Measurements from ENCODE around the gene GSAP.

The GSAP gene

GRCh38 chr7:77370606-77371005 lies 45.5 kb downstream of the GSAP start:
- Histone ChIP-seq H3K36me3 (ENCODE audit: control insufficient read depth in 5 of 5, insufficient read depth in 5 of 5, low read length in 5 of 5) (peaks cover 2 to 23% (median 9%) of the 10 kb centered on the region in 5 donors), H3K9me3 (ENCODE audit: control insufficient read depth in 5 of 5, low read length in 5 of 5) (no peaks in the 10 kb centered on the region), H3K27me3 (ENCODE audit: control insufficient read depth in 5 of 5, insufficient read depth in 4 of 5, low read length in 5 of 5) (no peaks in the 10 kb centered on the region), H3K4me3 (ENCODE audit: low read depth in 1 of 5, low read length in 5 of 5) (no peak overlapping the region), H3K9ac (ENCODE audit: low read length in 5 of 5) (no peak overlapping the region), H3K27ac (ENCODE audit: low read depth, low read length) (no peak overlapping the region), H3K4me1 (ENCODE audit: control insufficient read depth in 5 of 5, insufficient read depth in 5 of 5, low read length in 5 of 5) (no peaks in the 10 kb centered on the region)

GRCh38 chr7:77368974-77369373 lies 47.2 kb downstream of the GSAP start:
- Histone ChIP-seq H3K4me3 (ENCODE audit: low read depth in 1 of 5, low read length in 5 of 5) (no peak overlapping the region), H3K27ac (ENCODE audit: low read depth, low read length) (no peak overlapping the region), H3K36me3 (ENCODE audit: control insufficient read depth in 5 of 5, insufficient read depth in 5 of 5, low read length in 5 of 5) (peaks cover 2 to 19% (median 9%) of the 10 kb centered on the region in 5 donors), H3K9me3 (ENCODE audit: control insufficient read depth in 5 of 5, low read length in 5 of 5) (no peaks in the 10 kb centered on the region), H3K27me3 (ENCODE audit: control insufficient read depth in 5 of 5, insufficient read depth in 4 of 5, low read length in 5 of 5) (no peaks in the 10 kb centered on the region), H3K4me1 (ENCODE audit: control insufficient read depth in 5 of 5, insufficient read depth in 5 of 5, low read length in 5 of 5) (no peaks in the 10 kb centered on the region), H3K9ac (ENCODE audit: low read length in 5 of 5) (no peak overlapping the region)

- Histone ChIP-seq H3K36me3 (ENCODE audit: control insufficient read depth in 5 of 5, insufficient read depth in 5 of 5, low read length in 5 of 5) (peaks cover 2 to 17% (median 9%) of the 10 kb centered on the region in 5 donors), H3K9me3 (ENCODE audit: control insufficient read depth in 5 of 5, low read length in 5 of 5) (no peaks in the 10 kb centered on the region), H3K27me3 (ENCODE audit: control insufficient read depth in 5 of 5, insufficient read depth in 4 of 5, low read length in 5 of 5) (no peaks in the 10 kb centered on the region), H3K9ac (ENCODE audit: low read length in 5 of 5) (no peak overlapping the region), H3K27ac (ENCODE audit: low read depth, low read length) (no peak overlapping the region), H3K4me1 (ENCODE audit: control insufficient read depth in 5 of 5, insufficient read depth in 5 of 5, low read length in 5 of 5) (no peaks in the 10 kb centered on the region), H3K4me3 (ENCODE audit: low read depth in 1 of 5, low read length in 5 of 5) (no peak overlapping the region)
Measured at GRCh38 chr7:77367976-77368375, 48.2 kb downstream of the GSAP start.

GRCh38 chr7:77362905-77363304 lies 53.2 kb downstream of the GSAP start:
- Histone ChIP-seq H3K4me3 (ENCODE audit: low read depth in 1 of 5, low read length in 5 of 5) (no peak overlapping the region), H3K27ac (ENCODE audit: low read depth, low read length) (no peak overlapping the region), H3K9ac (ENCODE audit: low read length in 5 of 5) (no peak overlapping the region)

GRCh38 chr7:77360969-77361368 lies 55.2 kb downstream of the GSAP start:
- no peak overlapping the region for H3K4me3 ChIP-seq (ENCODE audit: low read depth in 1 of 5, low read length in 5 of 5)
- no peaks in the 10 kb centered on the region for H3K27me3 ChIP-seq (ENCODE audit: control insufficient read depth in 5 of 5, insufficient read depth in 4 of 5, low read length in 5 of 5)
- no peak overlapping the region for H3K9ac ChIP-seq (ENCODE audit: low read length in 5 of 5)
- H3K4me1 ChIP-seq (ENCODE audit: control insufficient read depth in 5 of 5, insufficient read depth in 5 of 5, low read length in 5 of 5): peaks cover 0 to 11% (median 0%) of the 10 kb centered on the region in 5 donors
- no peak overlapping the region for H3K27ac ChIP-seq (ENCODE audit: low read depth, low read length)
- peaks cover 0 to 24% (median 6%) of the 10 kb centered on the region in 5 donors for H3K36me3 ChIP-seq (ENCODE audit: control insufficient read depth in 5 of 5, insufficient read depth in 5 of 5, low read length in 5 of 5)
- no peaks in the 10 kb centered on the region for H3K9me3 ChIP-seq (ENCODE audit: control insufficient read depth in 5 of 5, low read length in 5 of 5)

More at GRCh38 chr7:77362905-77363304, 53.2 kb downstream of the GSAP start:
- Histone ChIP-seq H3K27me3 (ENCODE audit: control insufficient read depth in 5 of 5, insufficient read depth in 4 of 5, low read length in 5 of 5) (no peaks in the 10 kb centered on the region), H3K36me3 (ENCODE audit: control insufficient read depth in 5 of 5, insufficient read depth in 5 of 5, low read length in 5 of 5) (peaks cover 0 to 21% (median 6%) of the 10 kb centered on the region in 5 donors), H3K4me1 (ENCODE audit: control insufficient read depth in 5 of 5, insufficient read depth in 5 of 5, low read length in 5 of 5) (peaks cover 0 to 11% (median 0%) of the 10 kb centered on the region in 5 donors), H3K9me3 (ENCODE audit: control insufficient read depth in 5 of 5, low read length in 5 of 5) (no peaks in the 10 kb centered on the region)

GRCh38 chr7:77360104-77360503 lies 56.0 kb downstream of the GSAP start:
- Histone ChIP-seq H3K9me3 (ENCODE audit: control insufficient read depth in 5 of 5, low read length in 5 of 5) (no peaks in the 10 kb centered on the region), H3K4me3 (ENCODE audit: low read depth in 1 of 5, low read length in 5 of 5) (no peak overlapping the region), H3K27me3 (ENCODE audit: control insufficient read depth in 5 of 5, insufficient read depth in 4 of 5, low read length in 5 of 5) (no peaks in the 10 kb centered on the region), H3K9ac (ENCODE audit: low read length in 5 of 5) (no peak overlapping the region), H3K4me1 (ENCODE audit: control insufficient read depth in 5 of 5, insufficient read depth in 5 of 5, low read length in 5 of 5) (peaks cover 0 to 11% (median 0%) of the 10 kb centered on the region in 5 donors), H3K36me3 (ENCODE audit: control insufficient read depth in 5 of 5, insufficient read depth in 5 of 5, low read length in 5 of 5) (peaks cover 0 to 24% (median 6%) of the 10 kb centered on the region in 5 donors), H3K27ac (ENCODE audit: low read depth, low read length) (no peak overlapping the region)

- Histone ChIP-seq H3K36me3 (ENCODE audit: control insufficient read depth in 5 of 5, insufficient read depth in 5 of 5, low read length in 5 of 5) (peaks cover 0 to 24% (median 6%) of the 10 kb centered on the region in 5 donors), H3K27ac (ENCODE audit: low read depth, low read length) (no peak overlapping the region), H3K9me3 (ENCODE audit: control insufficient read depth in 5 of 5, low read length in 5 of 5) (no peaks in the 10 kb centered on the region), H3K27me3 (ENCODE audit: control insufficient read depth in 5 of 5, insufficient read depth in 4 of 5, low read length in 5 of 5) (no peaks in the 10 kb centered on the region), H3K4me1 (ENCODE audit: control insufficient read depth in 5 of 5, insufficient read depth in 5 of 5, low read length in 5 of 5) (peaks cover 0 to 11% (median 0%) of the 10 kb centered on the region in 5 donors), H3K4me3 (ENCODE audit: low read depth in 1 of 5, low read length in 5 of 5) (no peak overlapping the region), H3K9ac (ENCODE audit: low read length in 5 of 5) (no peak overlapping the region)
Measured at GRCh38 chr7:77359599-77359998, 56.5 kb downstream of the GSAP start.

GRCh38 chr7:77354914-77355313 lies 61.2 kb downstream of the GSAP start:
- Histone ChIP-seq H3K9ac (ENCODE audit: low read length in 5 of 5) (no peak overlapping the region), H3K4me1 (ENCODE audit: control insufficient read depth in 5 of 5, insufficient read depth in 5 of 5, low read length in 5 of 5) (peaks cover 0 to 18% (median 0%) of the 10 kb centered on the region in 5 donors), H3K27ac (ENCODE audit: low read depth, low read length) (no peak overlapping the region), H3K36me3 (ENCODE audit: control insufficient read depth in 5 of 5, insufficient read depth in 5 of 5, low read length in 5 of 5) (peaks cover 0 to 19% (median 3%) of the 10 kb centered on the region in 5 donors), H3K4me3 (ENCODE audit: low read depth in 1 of 5, low read length in 5 of 5) (no peak overlapping the region), H3K9me3 (ENCODE audit: control insufficient read depth in 5 of 5, low read length in 5 of 5) (no peaks in the 10 kb centered on the region), H3K27me3 (ENCODE audit: control insufficient read depth in 5 of 5, insufficient read depth in 4 of 5, low read length in 5 of 5) (no peaks in the 10 kb centered on the region)

GRCh38 chr7:77354484-77354883 lies 61.7 kb downstream of the GSAP start:
- Histone ChIP-seq H3K27ac (ENCODE audit: low read depth, low read length) (no peak overlapping the region), H3K9me3 (ENCODE audit: control insufficient read depth in 5 of 5, low read length in 5 of 5) (no peaks in the 10 kb centered on the region), H3K36me3 (ENCODE audit: control insufficient read depth in 5 of 5, insufficient read depth in 5 of 5, low read length in 5 of 5) (peaks cover 0 to 14% (median 2%) of the 10 kb centered on the region in 5 donors), H3K9ac (ENCODE audit: low read length in 5 of 5) (no peak overlapping the region), H3K4me3 (ENCODE audit: low read depth in 1 of 5, low read length in 5 of 5) (no peak overlapping the region), H3K4me1 (ENCODE audit: control insufficient read depth in 5 of 5, insufficient read depth in 5 of 5, low read length in 5 of 5) (peaks cover 0 to 14% (median 0%) of the 10 kb centered on the region in 5 donors), H3K27me3 (ENCODE audit: control insufficient read depth in 5 of 5, insufficient read depth in 4 of 5, low read length in 5 of 5) (no peaks in the 10 kb centered on the region)

- H3K4me3 ChIP-seq (ENCODE audit: low read depth in 1 of 5, low read length in 5 of 5): no peak overlapping the region
Measured at GRCh38 chr7:77353911-77354310, 62.2 kb downstream of the GSAP start.

GRCh38 chr7:77353407-77353721 lies 62.8 kb downstream of the GSAP start:
- Histone ChIP-seq H3K4me1 (ENCODE audit: control insufficient read depth in 5 of 5, insufficient read depth in 5 of 5, low read length in 5 of 5) (peaks cover 0 to 22% (median 0%) of the 10 kb centered on the region in 5 donors), H3K9me3 (ENCODE audit: control insufficient read depth in 5 of 5, low read length in 5 of 5) (no peaks in the 10 kb centered on the region), H3K27me3 (ENCODE audit: control insufficient read depth in 5 of 5, insufficient read depth in 4 of 5, low read length in 5 of 5) (no peaks in the 10 kb centered on the region), H3K4me3 (ENCODE audit: low read depth in 1 of 5, low read length in 5 of 5) (no peak overlapping the region), H3K27ac (ENCODE audit: low read depth, low read length) (no peak overlapping the region), H3K9ac (ENCODE audit: low read length in 5 of 5) (no peak overlapping the region), H3K36me3 (ENCODE audit: control insufficient read depth in 5 of 5, insufficient read depth in 5 of 5, low read length in 5 of 5) (peaks cover 0 to 13% (median 0%) of the 10 kb centered on the region in 5 donors)

More at GRCh38 chr7:77353911-77354310, 62.2 kb downstream of the GSAP start:
- Histone ChIP-seq H3K4me1 (ENCODE audit: control insufficient read depth in 5 of 5, insufficient read depth in 5 of 5, low read length in 5 of 5) (peaks cover 0 to 16% (median 0%) of the 10 kb centered on the region in 5 donors), H3K36me3 (ENCODE audit: control insufficient read depth in 5 of 5, insufficient read depth in 5 of 5, low read length in 5 of 5) (peaks cover 0 to 13% (median 0%) of the 10 kb centered on the region in 5 donors), H3K9ac (ENCODE audit: low read length in 5 of 5) (no peak overlapping the region), H3K27ac (ENCODE audit: low read depth, low read length) (no peak overlapping the region), H3K9me3 (ENCODE audit: control insufficient read depth in 5 of 5, low read length in 5 of 5) (no peaks in the 10 kb centered on the region), H3K27me3 (ENCODE audit: control insufficient read depth in 5 of 5, insufficient read depth in 4 of 5, low read length in 5 of 5) (no peaks in the 10 kb centered on the region)
